AG04450 (cell line): ENCODE measurements around the gene GAS7. TPM values are rescaled to one million over a fixed set of nuclear protein-coding genes. Genes with fewer than 3 reads are reported as not detected.
"Not testable (repeated sequence)": the region's sequence is repeated elsewhere in the genome, so short reads cannot be mapped to it uniquely, and the experiment has no call there.

Source experiments
- CTCF ChIA-PET: fragments of 300-600, 350-600 bp; formaldehyde crosslinking; extraction: SDS; loops from one replicate; lab custom pipeline; 2022; ENCODE audit warnings: antibody characterized with exemption, inconsistent platforms; lab: Charles Lee
- POLR2A ChIA-PET: fragments of 350-600 bp; formaldehyde crosslinking; extraction: SDS; loops from one replicate; lab custom pipeline; 2021; ENCODE audit warnings: antibody characterized with exemption, inconsistent platforms; lab: Yijun Ruan, JAX
- DNase-seq: peaks from one replicate; pipeline ENCODE4 v3.0.0-alpha.2; 2011; ENCODE audit warnings: low read depth, low spot score
- H3K27ac ChIP-seq: one replicate; pipeline ENCODE4 v1.5.1; 2012; ENCODE audit warnings: low read depth, low read length, control low read depth
- H3K27me3 ChIP-seq: one replicate; pipeline ENCODE4 v1.6.0; 2012; ENCODE audit warnings: low read length; ENCODE audit not compliant: control insufficient read depth, insufficient read depth
- H3K4me3 ChIP-seq: 2 replicates; pipeline ENCODE4 v1.5.1; 2011; ENCODE audit warnings: mild to moderate bottlenecking, low read depth, low read length, control low read depth
- H3K9me3 ChIP-seq: 2 replicates; pipeline ENCODE4 v1.5.1; 2012; ENCODE audit warnings: low read length; ENCODE audit not compliant: control insufficient read depth, insufficient read depth
- CTCF ChIP-seq: IDR thresholded peaks from 2 replicates; pipeline ENCODE4 v1.5.1; 2011; ENCODE audit warnings: low read depth, low read length, control low read depth, inconsistent platforms
- polyA plus RNA-seq: library from polyadenylated mRNA; depleted of rRNA; stranded (reverse); fragments of >200 nt; gene quantifications from 2 replicates; pipeline ENCODE4 v1.2.3, GENCODE V29; 2011

GAS7 gene
- polyA plus RNA-seq, 1 experiment, result 5.6 TPM

GRCh38 chr17:10021272-10021984 lies 177.0 kb downstream of the GAS7 start:
- POLR2A ChIA-PET, result no interaction called here
- no peak for DNase-seq
- TF ChIP-seq CTCF, result no peak
- Histone ChIP-seq H3K27ac (no peak overlapping the region), H3K4me3 (no peak overlapping the region), H3K9me3 (peaks cover 37% of the 10 kb centered on the region), H3K27me3 (no peaks in the 10 kb centered on the region)
- CTCF ChIA-PET, result no interaction called here

GRCh38 chr17:10019941-10020451 lies 178.4 kb downstream of the GAS7 start:
- H3K4me3 ChIP-seq, result no peak overlapping the region
- H3K27ac ChIP-seq, result no peak overlapping the region
- H3K9me3 ChIP-seq, result peaks cover 35% of the 10 kb centered on the region
- no peaks in the 10 kb centered on the region for H3K27me3 ChIP-seq
- POLR2A ChIA-PET, result no interaction called here
- TF ChIP-seq CTCF, result no peak
- CTCF ChIA-PET, result no interaction called here
- DNase-seq, result no peak

- H3K4me3 ChIP-seq, result no peak overlapping the region
- no peaks in the 10 kb centered on the region for H3K27me3 ChIP-seq
- peaks cover 38% of the 10 kb centered on the region for H3K9me3 ChIP-seq
- CTCF ChIA-PET, result no interaction called here
- H3K27ac ChIP-seq, result no peak overlapping the region
- no peak for DNase-seq
- no peak for TF ChIP-seq CTCF
- POLR2A ChIA-PET, result no interaction called here
Observed at GRCh38 chr17:10018461-10018891, 179.9 kb downstream of the GAS7 start.

- not testable (repeated sequence) for DNase-seq
Observed at GRCh38 chr17:10016958-10017570, 181.3 kb downstream of the GAS7 start.

GRCh38 chr17:10013365-10014112 lies 184.9 kb downstream of the GAS7 start:
- TF ChIP-seq CTCF, result no peak
- no peak for DNase-seq
- POLR2A ChIA-PET, result no interaction called here
- no peak overlapping the region for H3K27ac ChIP-seq
- H3K4me3 ChIP-seq, result no peak overlapping the region
- peaks cover 8% of the 10 kb centered on the region; the same call in 1 of the 2 replicates for H3K9me3 ChIP-seq
- CTCF ChIA-PET, result no interaction called here
- no peaks in the 10 kb centered on the region for H3K27me3 ChIP-seq

More at GRCh38 chr17:10016958-10017570, 181.3 kb downstream of the GAS7 start:
- H3K27me3 ChIP-seq, POLR2A ChIA-PET, H3K27ac ChIP-seq, H3K4me3 ChIP-seq: not testable (repeated sequence)
- CTCF ChIA-PET, result interaction anchor here (0.7 kb wide), 3 partner anchors 106 to 1834 kb away, joined by 3 read pairs; no protein-coding TSS in a partner anchor
- peaks cover 28% of the 10 kb centered on the region for H3K9me3 ChIP-seq
